NB4 (cell line): Measurements from ENCODE around the gene BMPER.

Experiments used
- POLR2A ChIP-seq: IDR thresholded peaks from 2 replicates; pipeline ENCODE4 v1.6.1; 2011; ENCODE audit warnings: mild to moderate bottlenecking; ENCODE audit not compliant: insufficient read length; ENCODE audit errors: extremely low read depth
- TF ChIP-seq, protein P1 (sequence below): IDR thresholded peaks from one replicate; pipeline ENCODE4 v1.5.1; 2012; ENCODE audit warnings: low read depth, low read length
- TF ChIP-seq, protein P2 (sequence below): IDR thresholded peaks from 2 replicates; pipeline ENCODE4 v1.6.1; 2011; ENCODE audit warnings: low read depth, low read length

- TF ChIP-seq POLR2A, result no peak
- TF ChIP-seq, protein P1, sequence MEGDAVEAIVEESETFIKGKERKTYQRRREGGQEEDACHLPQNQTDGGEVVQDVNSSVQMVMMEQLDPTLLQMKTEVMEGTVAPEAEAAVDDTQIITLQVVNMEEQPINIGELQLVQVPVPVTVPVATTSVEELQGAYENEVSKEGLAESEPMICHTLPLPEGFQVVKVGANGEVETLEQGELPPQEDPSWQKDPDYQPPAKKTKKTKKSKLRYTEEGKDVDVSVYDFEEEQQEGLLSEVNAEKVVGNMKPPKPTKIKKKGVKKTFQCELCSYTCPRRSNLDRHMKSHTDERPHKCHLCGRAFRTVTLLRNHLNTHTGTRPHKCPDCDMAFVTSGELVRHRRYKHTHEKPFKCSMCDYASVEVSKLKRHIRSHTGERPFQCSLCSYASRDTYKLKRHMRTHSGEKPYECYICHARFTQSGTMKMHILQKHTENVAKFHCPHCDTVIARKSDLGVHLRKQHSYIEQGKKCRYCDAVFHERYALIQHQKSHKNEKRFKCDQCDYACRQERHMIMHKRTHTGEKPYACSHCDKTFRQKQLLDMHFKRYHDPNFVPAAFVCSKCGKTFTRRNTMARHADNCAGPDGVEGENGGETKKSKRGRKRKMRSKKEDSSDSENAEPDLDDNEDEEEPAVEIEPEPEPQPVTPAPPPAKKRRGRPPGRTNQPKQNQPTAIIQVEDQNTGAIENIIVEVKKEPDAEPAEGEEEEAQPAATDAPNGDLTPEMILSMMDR, result no peak
- TF ChIP-seq, protein P2, sequence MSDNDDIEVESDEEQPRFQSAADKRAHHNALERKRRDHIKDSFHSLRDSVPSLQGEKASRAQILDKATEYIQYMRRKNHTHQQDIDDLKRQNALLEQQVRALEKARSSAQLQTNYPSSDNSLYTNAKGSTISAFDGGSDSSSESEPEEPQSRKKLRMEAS, result no peak
Measured at GRCh38 chr7:33928986-33929385, 23.6 kb downstream of the BMPER start.
